Smooth muscle cell (in vitro differentiated cells): ENCODE data around the gene PLCD1. TPM values are rescaled to one million over a fixed set of nuclear protein-coding genes. Genes with fewer than 3 reads are reported as not detected.

Experiments
- DNase-seq: peaks from one replicate; lab custom pipeline; 2025; ENCODE audit not compliant: unreplicated experiment; lab: John Stamatoyannopoulos, UW
- H2AFZ ChIP-seq: fragments of 200-600 bp; sonication (generic); 2 replicates; pipeline ENCODE4 v1.6.0; 2016; ENCODE audit warnings: antibody characterized with exemption, low read depth, mild to moderate bottlenecking
- H3F3A ChIP-seq: fragments of 200-600 bp; sonication (generic); 2 replicates; pipeline ENCODE4 v1.6.0; 2017; ENCODE audit warnings: antibody characterized with exemption, low read depth
- H3K27ac ChIP-seq: fragments of 200-600 bp; sonication (generic); 2 replicates; pipeline ENCODE4 v1.5.1; 2016; ENCODE audit warnings: low read depth, mild to moderate bottlenecking
- H3K27me3 ChIP-seq: fragments of 200-600 bp; sonication (generic); 2 replicates; pipeline ENCODE4 v1.6.1; 2016; ENCODE audit warnings: low read depth, mild to moderate bottlenecking
- H3K36me3 ChIP-seq: fragments of 200-600 bp; sonication (generic); 2 replicates; pipeline ENCODE4 v1.5.1; 2016; ENCODE audit warnings: low read depth
- H3K4me1 ChIP-seq: fragments of 200-600 bp; sonication (generic); 2 replicates; pipeline ENCODE4 v1.5.1; 2016; ENCODE audit warnings: low read depth
- H3K4me2 ChIP-seq: fragments of 200-600 bp; sonication (generic); 2 replicates; pipeline ENCODE4 v1.6.0; 2016; ENCODE audit warnings: mild to moderate bottlenecking
- H3K4me3 ChIP-seq: fragments of 200-600 bp; sonication (generic); 2 replicates; pipeline ENCODE4 v1.5.1; 2016; ENCODE audit warnings: mild to moderate bottlenecking
- H3K79me2 ChIP-seq: fragments of 200-600 bp; sonication (generic); 2 replicates; pipeline ENCODE4 v1.6.0; 2016; ENCODE audit warnings: low read depth, mild to moderate bottlenecking
- H3K9ac ChIP-seq: fragments of 200-600 bp; sonication (generic); 2 replicates; pipeline ENCODE4 v1.6.0; 2016; ENCODE audit warnings: low read depth
- H3K9me3 ChIP-seq: fragments of 200-600 bp; sonication (generic); replicated peaks from 2 replicates; pipeline ENCODE4 v1.5.1; 2016; ENCODE audit warnings: low read depth
- H4K20me1 ChIP-seq: fragments of 200-600 bp; sonication (generic); 2 replicates; pipeline ENCODE4 v1.6.0; 2016; ENCODE audit warnings: low read depth
- CTCF ChIP-seq: fragments of 200-600 bp; sonication (generic); IDR thresholded peaks from 2 replicates; pipeline ENCODE4 v1.5.1; 2017; ENCODE audit warnings: borderline replicate concordance, mild to moderate bottlenecking, antibody characterized with exemption; ENCODE audit not compliant: insufficient read depth, poor library complexity, severe bottlenecking
- WGBS: methylation state at CpG from one replicate; pipeline ENCODE4 v1.1.7; 2016; ENCODE audit warnings: low lambda C conversion rate; 5-methylcytosine and 5-hydroxymethylcytosine counted together
- polyA plus RNA-seq: library from polyadenylated mRNA; unstranded; fragments of >200 nt; fragmentation: Nextera tagmentation; extraction: Ambion mirVana; gene quantifications from 2 replicates; pipeline ENCODE4 v1.2.1, GENCODE V29; 2016
- total RNA-seq: library from RNA; depleted of rRNA; stranded (reverse); fragments of >200 nt; gene quantifications from 2 replicates; pipeline ENCODE4 v1.2.3, GENCODE V29; 2014

PLCD1 gene
- total and polyA plus RNA-seq, 2 experiments from 2014 or later: 21.3 to 33.3 TPM

GRCh38 chr3:37996785-37997301 is 32.6 kb downstream of the PLCD1 start:
- no peaks in the 10 kb centered on the region for H4K20me1 ChIP-seq
- no peaks in the 10 kb centered on the region for H3K9me3 ChIP-seq
- H3K9ac ChIP-seq: no peak overlapping the region
- H3K79me2 ChIP-seq: no peaks in the 10 kb centered on the region
- no peak overlapping the region for H3K4me3 ChIP-seq
- H3K4me2 ChIP-seq: no peak overlapping the region
- peaks cover 6% of the 10 kb centered on the region for H3F3A ChIP-seq
- no peak overlapping the region for H2AFZ ChIP-seq
- H3K36me3 ChIP-seq: no peaks in the 10 kb centered on the region
- no peak overlapping the region for H3K27ac ChIP-seq
- H3K4me1 ChIP-seq: peaks cover 4% of the 10 kb centered on the region
- TF ChIP-seq CTCF: peak; percentile 76
- no peak for DNase-seq
- WGBS: 48% methylated on average over 7 of the region's 7 CpGs
- H3K27me3 ChIP-seq: no peaks in the 10 kb centered on the region

- Histone ChIP-seq H3K9me3 (no peaks in the 10 kb centered on the region), H3K4me1 (peaks cover 4% of the 10 kb centered on the region), H3F3A (peaks cover 6% of the 10 kb centered on the region), H3K79me2 (no peaks in the 10 kb centered on the region), H3K27ac (no peak overlapping the region), H3K4me2 (no peak overlapping the region), H3K9ac (no peak overlapping the region), H4K20me1 (no peaks in the 10 kb centered on the region), H2AFZ (no peak overlapping the region), H3K4me3 (no peak overlapping the region), H3K36me3 (no peaks in the 10 kb centered on the region), H3K27me3 (no peaks in the 10 kb centered on the region)
- WGBS: 92% methylated on average over 10 of the region's 10 CpGs
- DNase-seq: no peak
- no peak for TF ChIP-seq CTCF
These were observed 33.5 kb downstream of the PLCD1 start for GRCh38 chr3:37995652-37996641.

- Histone ChIP-seq H3K4me3 (peak overlapping the region; percentile 53), H3K4me1 (peaks cover 4% of the 10 kb centered on the region), H2AFZ (peak overlapping the region; percentile 84), H3K4me2 (peak overlapping the region; percentile 84), H3K9ac (no peak overlapping the region), H3K27me3 (no peaks in the 10 kb centered on the region), H4K20me1 (no peaks in the 10 kb centered on the region), H3K9me3 (no peaks in the 10 kb centered on the region), H3K27ac (no peak overlapping the region), H3F3A (peaks cover 6% of the 10 kb centered on the region), H3K79me2 (no peaks in the 10 kb centered on the region), H3K36me3 (no peaks in the 10 kb centered on the region)
- DNase-seq: no peak
- no peak for TF ChIP-seq CTCF
- 81% methylated on average over 2 of the region's 2 CpGs for WGBS
These were observed 34.8 kb downstream of the PLCD1 start for GRCh38 chr3:37994639-37994972.
